ENCODE data around the gene RAB3GAP1.
"Not testable (repeated sequence)": the region's sequence is repeated elsewhere in the genome, so short reads cannot be mapped to it uniquely, and the experiment has no call there.

RAB3GAP1 gene

GRCh38 chr2:135121016-135121657 lies 69.0 kb downstream of the RAB3GAP1 start:
- ATAC-seq (no peak), DNase-seq (no peak)
- Mint-ChIP-seq H3K4me3 (no peak overlapping the region), H3K27ac (no peak overlapping the region), H3K4me1 (no peaks in the 10 kb centered on the region), H3K9me3 (no peaks in the 10 kb centered on the region), H3K27me3 (no peaks in the 10 kb centered on the region)

- H3K9me3 Mint-ChIP-seq, H3K27me3 Mint-ChIP-seq, H3K4me1 Mint-ChIP-seq, DNase-seq, H3K4me3 Mint-ChIP-seq, ATAC-seq: not testable (repeated sequence)
- peak overlapping the region in 1 of 2 donors; percentile 19 for H3K27ac Mint-ChIP-seq
These were observed 69.6 kb downstream of the RAB3GAP1 start for GRCh38 chr2:135121658-135122039.

GRCh38 chr2:135124924-135125886 lies 73.1 kb downstream of the RAB3GAP1 start:
- ATAC-seq (peak; percentile 96), DNase-seq (no peak)

GRCh38 chr2:135125940-135126339 lies 73.8 kb downstream of the RAB3GAP1 start:
- Mint-ChIP-seq H3K4me1 (peaks cover 5% of the 10 kb centered on the region), H3K27me3 (no peaks in the 10 kb centered on the region), H3K9me3 (no peaks in the 10 kb centered on the region), H3K4me3 (no peak overlapping the region), H3K27ac (peak overlapping the region; percentile 96 to 97)
- ATAC-seq (no peak), DNase-seq (no peak)

More at GRCh38 chr2:135124924-135125886, 73.1 kb downstream of the RAB3GAP1 start:
- no peak overlapping the region for H3K4me3 Mint-ChIP-seq
- no peaks in the 10 kb centered on the region for H3K27me3 Mint-ChIP-seq
- H3K4me1 Mint-ChIP-seq, result no peaks in the 10 kb centered on the region
- peak overlapping the region; percentile 96 to 97 for H3K27ac Mint-ChIP-seq
- no peaks in the 10 kb centered on the region for H3K9me3 Mint-ChIP-seq

- Mint-ChIP-seq H3K4me3 (no peak overlapping the region), H3K9me3 (no peaks in the 10 kb centered on the region), H3K27ac (peak overlapping the region; percentile 1 to 45), H3K27me3 (no peaks in the 10 kb centered on the region), H3K4me1 (peaks cover 16% of the 10 kb centered on the region)
- DNase-seq (no peak), ATAC-seq (no peak)
These were observed 78.7 kb downstream of the RAB3GAP1 start for GRCh38 chr2:135130751-135131150.

- DNase-seq (no peak), ATAC-seq (peak; percentile 45)
- no peaks in the 10 kb centered on the region for H3K27me3 Mint-ChIP-seq
- H3K27ac Mint-ChIP-seq, result peak overlapping the region in 1 of 2 donors; percentile 7
- H3K9me3 Mint-ChIP-seq, result no peaks in the 10 kb centered on the region
- no peak overlapping the region for H3K4me3 Mint-ChIP-seq
- peaks cover 16% of the 10 kb centered on the region for H3K4me1 Mint-ChIP-seq
These were observed 80.2 kb downstream of the RAB3GAP1 start for GRCh38 chr2:135132314-135132713.

- Mint-ChIP-seq H3K9me3 (peaks cover 17 to 21% of the 10 kb centered on the region in 2 donors), H3K27me3 (no peaks in the 10 kb centered on the region), H3K27ac (no peak overlapping the region), H3K4me1 (no peaks in the 10 kb centered on the region), H3K4me3 (no peak overlapping the region)
- no peak for DNase-seq
- no peak for ATAC-seq
These were observed 88.5 kb downstream of the RAB3GAP1 start for GRCh38 chr2:135140606-135141005.

GRCh38 chr2:135142323-135142722 lies 90.2 kb downstream of the RAB3GAP1 start:
- H3K27ac Mint-ChIP-seq, result no peak overlapping the region
- DNase-seq, result no peak

GRCh38 chr2:135144343-135144742 lies 92.3 kb downstream of the RAB3GAP1 start:
- no peak overlapping the region for H3K27ac Mint-ChIP-seq
- ATAC-seq (no peak), DNase-seq (no peak)
- no peaks in the 10 kb centered on the region for H3K27me3 Mint-ChIP-seq
- peaks cover 17 to 21% of the 10 kb centered on the region in 2 donors for H3K9me3 Mint-ChIP-seq
- H3K4me3 Mint-ChIP-seq, result no peak overlapping the region
- no peaks in the 10 kb centered on the region for H3K4me1 Mint-ChIP-seq

More at GRCh38 chr2:135142323-135142722, 90.2 kb downstream of the RAB3GAP1 start:
- no peak for ATAC-seq
- no peaks in the 10 kb centered on the region for H3K4me1 Mint-ChIP-seq
- H3K9me3 Mint-ChIP-seq, result peaks cover 17 to 21% of the 10 kb centered on the region in 2 donors
- no peaks in the 10 kb centered on the region for H3K27me3 Mint-ChIP-seq
- H3K4me3 Mint-ChIP-seq, result no peak overlapping the region

- Mint-ChIP-seq H3K4me1 (peaks cover 32% of the 10 kb centered on the region), H3K9me3 (peaks cover 2 to 3% of the 10 kb centered on the region in 2 donors), H3K27me3 (no peaks in the 10 kb centered on the region), H3K27ac (no peak overlapping the region), H3K4me3 (no peak overlapping the region)
- DNase-seq (no peak), ATAC-seq (no peak)
These were observed 97.2 kb downstream of the RAB3GAP1 start for GRCh38 chr2:135149251-135149650.

- DNase-seq, result no peak
- Mint-ChIP-seq H3K27me3 (no peaks in the 10 kb centered on the region), H3K27ac (peak overlapping the region in 1 of 2 donors; percentile 23), H3K4me3 (no peak overlapping the region), H3K9me3 (no peaks in the 10 kb centered on the region), H3K4me1 (peaks cover 47% of the 10 kb centered on the region)
- no peak for ATAC-seq
These were observed 98.6 kb downstream of the RAB3GAP1 start for GRCh38 chr2:135150725-135151124.

GRCh38 chr2:135151615-135152014 lies 99.5 kb downstream of the RAB3GAP1 start:
- no peak for ATAC-seq
- H3K27me3 Mint-ChIP-seq, result no peaks in the 10 kb centered on the region
- H3K27ac Mint-ChIP-seq, result no peak overlapping the region
- peaks cover 50% of the 10 kb centered on the region for H3K4me1 Mint-ChIP-seq
- no peak for DNase-seq
- H3K9me3 Mint-ChIP-seq, result no peaks in the 10 kb centered on the region
- no peak overlapping the region for H3K4me3 Mint-ChIP-seq

- Mint-ChIP-seq H3K27me3 (no peaks in the 10 kb centered on the region), H3K27ac (no peak overlapping the region), H3K4me1 (peaks cover 50% of the 10 kb centered on the region), H3K9me3 (no peaks in the 10 kb centered on the region), H3K4me3 (no peak overlapping the region)
- no peak for ATAC-seq
- DNase-seq, result no peak
These were observed 100.3 kb downstream of the RAB3GAP1 start for GRCh38 chr2:135152361-135152760.

GRCh38 chr2:135154962-135155361 lies 102.9 kb downstream of the RAB3GAP1 start:
- H3K4me3 Mint-ChIP-seq, result peak overlapping the region in 1 of 2 donors; percentile 28
- ATAC-seq (no peak), DNase-seq (no peak)
- H3K9me3 Mint-ChIP-seq, result no peaks in the 10 kb centered on the region
- H3K27me3 Mint-ChIP-seq, result no peaks in the 10 kb centered on the region
- peak overlapping the region in 1 of 2 donors; percentile 8 for H3K27ac Mint-ChIP-seq
- H3K4me1 Mint-ChIP-seq, result peaks cover 50% of the 10 kb centered on the region

GRCh38 chr2:135157856-135158255 lies 105.8 kb downstream of the RAB3GAP1 start:
- no peaks in the 10 kb centered on the region for H3K9me3 Mint-ChIP-seq
- no peak for ATAC-seq
- H3K27ac Mint-ChIP-seq, result no peak overlapping the region
- no peak for DNase-seq
- H3K4me1 Mint-ChIP-seq, result peaks cover 36% of the 10 kb centered on the region
- no peak overlapping the region for H3K4me3 Mint-ChIP-seq
- no peaks in the 10 kb centered on the region for H3K27me3 Mint-ChIP-seq

- ATAC-seq (no peak), DNase-seq (no peak)
- no peak overlapping the region for H3K4me3 Mint-ChIP-seq
- H3K27ac Mint-ChIP-seq, result peak overlapping the region in 1 of 2 donors; percentile 38
- peaks cover 33% of the 10 kb centered on the region for H3K4me1 Mint-ChIP-seq
- no peaks in the 10 kb centered on the region for H3K9me3 Mint-ChIP-seq
- no peaks in the 10 kb centered on the region for H3K27me3 Mint-ChIP-seq
These were observed 107.1 kb downstream of the RAB3GAP1 start for GRCh38 chr2:135159191-135159590.
